ENCODE measurements around the gene DUSP15. TPM values are rescaled to one million over a fixed set of nuclear protein-coding genes. Genes with fewer than 3 reads are reported as not detected.

DUSP15 gene
- polyA plus RNA-seq, 3 donors = not detected

- Mint-ChIP-seq H3K27me3 (ENCODE audit: low read depth in 3 of 3) (peaks cover 8 to 20% (median 11%) of the 10 kb centered on the region in 3 donors), H3K4me1 (no peaks in the 10 kb centered on the region), H3K36me3 (no peaks in the 10 kb centered on the region), H3K27ac (peak overlapping the region in 1 of 7 donors; percentile 13), H3K4me3 (peak overlapping the region in 1 of 2 donors; percentile 67), H3K9me3 (peaks cover 0 to 2% (median 0%) of the 10 kb centered on the region in 7 donors)
- intact Hi-C loops (cut with micrococcal nuclease) = loop anchor here in 1 of 2 donors (2.0 kb wide), 1 partner anchor 21 kb away; no protein-coding TSS in a partner anchor
- Histone ChIP-seq H3K27me3 (ENCODE audit: control insufficient read depth in 2 of 2, insufficient read depth in 2 of 2, low read length in 2 of 2) (peaks cover 0 to 18% of the 10 kb centered on the region in 2 donors), H3K9me3 (replicated peaks in 1 of 2; ENCODE audit: control insufficient read depth in 1 of 2, insufficient read depth in 1 of 2, low read length in 2 of 2) (no peaks in the 10 kb centered on the region), H3K27ac (ENCODE audit: low read depth in 1 of 2, low read length in 2 of 2) (no peak overlapping the region), H3K79me2 (ENCODE audit: insufficient read depth, low read length) (no peaks in the 10 kb centered on the region), H3K4me3 (replicated peaks in 1 of 3; ENCODE audit: low read depth in 2 of 3, low read length in 3 of 3) (no peak overlapping the region), H4K20me1 (ENCODE audit: insufficient read depth, low read length) (no peaks in the 10 kb centered on the region), H3K9ac (ENCODE audit: insufficient read depth, low read length, poor library complexity, severe bottlenecking) (no peak overlapping the region), H3K36me3 (replicated peaks in 1 of 2; ENCODE audit: control insufficient read depth in 1 of 2, insufficient read depth in 2 of 2, low read length in 2 of 2) (no peaks in the 10 kb centered on the region), H3K4me2 (replicated peaks; ENCODE audit: extremely low read depth, low read length, poor library complexity, severe bottlenecking) (no peak overlapping the region), H2AFZ (ENCODE audit: insufficient read depth, low read depth, low read length, poor library complexity, severe bottlenecking) (no peak overlapping the region), H3K4me1 (ENCODE audit: control insufficient read depth in 1 of 2, insufficient read depth in 2 of 2, low read length in 2 of 2) (peaks cover 4 to 10% of the 10 kb centered on the region in 2 donors)
- 92% methylated on average over 5 of the region's 5 CpGs for WGBS (ENCODE audit: insufficient coverage)
- no peak for DNase-seq
- TF ChIP-seq CTCF (IDR thresholded peaks at IDR 0.05) = no peak
These were observed 26.4 kb downstream of the DUSP15 start for GRCh38 chr20:31843881-31844280.

- TF ChIP-seq CTCF (IDR thresholded peaks at IDR 0.05) = no peak
- Histone ChIP-seq H4K20me1 (ENCODE audit: insufficient read depth, low read length) (no peaks in the 10 kb centered on the region), H3K4me1 (ENCODE audit: control insufficient read depth in 1 of 2, insufficient read depth in 2 of 2, low read length in 2 of 2) (peaks cover 10 to 16% of the 10 kb centered on the region in 2 donors), H3K9me3 (replicated peaks in 1 of 2; ENCODE audit: control insufficient read depth in 1 of 2, insufficient read depth in 1 of 2, low read length in 2 of 2) (no peaks in the 10 kb centered on the region), H3K9ac (ENCODE audit: insufficient read depth, low read length, poor library complexity, severe bottlenecking) (no peak overlapping the region), H3K27ac (ENCODE audit: low read depth in 1 of 2, low read length in 2 of 2) (no peak overlapping the region), H3K27me3 (ENCODE audit: control insufficient read depth in 2 of 2, insufficient read depth in 2 of 2, low read length in 2 of 2) (peaks cover 0 to 23% of the 10 kb centered on the region in 2 donors), H3K4me3 (replicated peaks in 1 of 3; ENCODE audit: low read depth in 2 of 3, low read length in 3 of 3) (no peak overlapping the region), H2AFZ (ENCODE audit: insufficient read depth, low read depth, low read length, poor library complexity, severe bottlenecking) (no peak overlapping the region), H3K36me3 (replicated peaks in 1 of 2; ENCODE audit: control insufficient read depth in 1 of 2, insufficient read depth in 2 of 2, low read length in 2 of 2) (no peaks in the 10 kb centered on the region), H3K4me2 (replicated peaks; ENCODE audit: extremely low read depth, low read length, poor library complexity, severe bottlenecking) (no peak overlapping the region), H3K79me2 (ENCODE audit: insufficient read depth, low read length) (no peaks in the 10 kb centered on the region)
- Mint-ChIP-seq H3K27me3 (ENCODE audit: low read depth in 3 of 3) (peaks cover 5 to 16% (median 11%) of the 10 kb centered on the region in 3 donors), H3K4me1 (no peaks in the 10 kb centered on the region), H3K27ac (no peak overlapping the region), H3K4me3 (no peak overlapping the region), H3K9me3 (peaks cover 0 to 2% (median 0%) of the 10 kb centered on the region in 7 donors), H3K36me3 (no peaks in the 10 kb centered on the region)
- intact Hi-C loops (cut with micrococcal nuclease) = no loop called here
- 84% methylated on average over 5 of the region's 6 CpGs for WGBS (ENCODE audit: insufficient coverage)
- no peak for DNase-seq
These were observed 27.0 kb downstream of the DUSP15 start for GRCh38 chr20:31843288-31843687.

Data from CD14-positive monocyte (primary cell).